ENCODE results near the gene GUK1. TPM values are rescaled to one million over a fixed set of nuclear protein-coding genes. Genes with fewer than 3 reads are reported as not detected.

Gene GUK1
- total RNA-seq, 1 donor from 2014 or later = 519 TPM

DNA sequence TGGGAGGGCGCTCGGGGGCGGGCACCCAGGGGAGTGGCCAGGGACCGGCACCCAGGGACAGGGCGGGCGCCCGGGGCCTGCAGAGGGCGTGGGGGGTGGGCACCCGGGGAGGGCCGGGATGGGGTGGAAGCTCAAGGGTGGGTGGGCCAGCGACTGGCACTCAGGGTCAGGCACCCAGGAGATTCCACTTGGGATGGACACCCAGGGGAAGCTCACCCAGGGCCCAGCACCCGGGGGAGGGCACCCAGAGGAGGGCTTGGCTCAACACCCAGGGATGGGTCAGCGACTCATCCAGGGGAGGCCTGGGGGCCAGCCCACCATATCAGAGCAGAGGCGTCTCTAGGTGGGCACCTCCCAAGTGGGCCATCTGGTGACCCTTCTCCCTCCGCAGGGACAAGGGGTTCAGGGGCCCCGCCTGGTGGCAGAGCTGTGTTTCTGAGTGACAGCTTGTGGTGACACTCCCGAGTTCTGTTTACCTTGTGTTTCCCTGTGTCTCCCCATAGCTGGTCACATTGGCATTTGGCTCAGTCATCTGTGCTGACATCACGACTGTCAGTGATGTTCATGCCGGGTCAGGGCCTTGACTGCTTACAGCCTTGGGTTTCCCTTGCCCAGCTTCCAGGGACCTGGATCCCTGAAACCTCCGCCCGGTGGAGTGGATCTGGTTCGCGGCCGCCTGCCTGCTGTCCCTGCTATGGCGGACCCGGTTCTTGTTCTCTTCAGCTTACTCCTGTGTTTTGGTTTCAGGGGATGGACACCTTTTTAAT is 26.3 kb downstream of the GUK1 start:
- DNase-seq (ENCODE audit: low read depth) (peak; percentile 61), FAIRE-seq (no peak)
- Histone ChIP-seq H3K4me3 (ENCODE audit: low read depth, low read length) (peak overlapping the region; percentile 67), H3K36me3 (ENCODE audit: control insufficient read depth, insufficient read depth, low read length) (no peaks in the 10 kb centered on the region), H3K27me3 (ENCODE audit: control insufficient read depth, insufficient read depth, low read length) (no peaks in the 10 kb centered on the region)
- TF ChIP-seq, protein P1, sequence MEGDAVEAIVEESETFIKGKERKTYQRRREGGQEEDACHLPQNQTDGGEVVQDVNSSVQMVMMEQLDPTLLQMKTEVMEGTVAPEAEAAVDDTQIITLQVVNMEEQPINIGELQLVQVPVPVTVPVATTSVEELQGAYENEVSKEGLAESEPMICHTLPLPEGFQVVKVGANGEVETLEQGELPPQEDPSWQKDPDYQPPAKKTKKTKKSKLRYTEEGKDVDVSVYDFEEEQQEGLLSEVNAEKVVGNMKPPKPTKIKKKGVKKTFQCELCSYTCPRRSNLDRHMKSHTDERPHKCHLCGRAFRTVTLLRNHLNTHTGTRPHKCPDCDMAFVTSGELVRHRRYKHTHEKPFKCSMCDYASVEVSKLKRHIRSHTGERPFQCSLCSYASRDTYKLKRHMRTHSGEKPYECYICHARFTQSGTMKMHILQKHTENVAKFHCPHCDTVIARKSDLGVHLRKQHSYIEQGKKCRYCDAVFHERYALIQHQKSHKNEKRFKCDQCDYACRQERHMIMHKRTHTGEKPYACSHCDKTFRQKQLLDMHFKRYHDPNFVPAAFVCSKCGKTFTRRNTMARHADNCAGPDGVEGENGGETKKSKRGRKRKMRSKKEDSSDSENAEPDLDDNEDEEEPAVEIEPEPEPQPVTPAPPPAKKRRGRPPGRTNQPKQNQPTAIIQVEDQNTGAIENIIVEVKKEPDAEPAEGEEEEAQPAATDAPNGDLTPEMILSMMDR (IDR thresholded peaks at IDR 0.05; ENCODE audit: insufficient read depth, low read length, severe bottlenecking) = peak; percentile 64

DNA sequence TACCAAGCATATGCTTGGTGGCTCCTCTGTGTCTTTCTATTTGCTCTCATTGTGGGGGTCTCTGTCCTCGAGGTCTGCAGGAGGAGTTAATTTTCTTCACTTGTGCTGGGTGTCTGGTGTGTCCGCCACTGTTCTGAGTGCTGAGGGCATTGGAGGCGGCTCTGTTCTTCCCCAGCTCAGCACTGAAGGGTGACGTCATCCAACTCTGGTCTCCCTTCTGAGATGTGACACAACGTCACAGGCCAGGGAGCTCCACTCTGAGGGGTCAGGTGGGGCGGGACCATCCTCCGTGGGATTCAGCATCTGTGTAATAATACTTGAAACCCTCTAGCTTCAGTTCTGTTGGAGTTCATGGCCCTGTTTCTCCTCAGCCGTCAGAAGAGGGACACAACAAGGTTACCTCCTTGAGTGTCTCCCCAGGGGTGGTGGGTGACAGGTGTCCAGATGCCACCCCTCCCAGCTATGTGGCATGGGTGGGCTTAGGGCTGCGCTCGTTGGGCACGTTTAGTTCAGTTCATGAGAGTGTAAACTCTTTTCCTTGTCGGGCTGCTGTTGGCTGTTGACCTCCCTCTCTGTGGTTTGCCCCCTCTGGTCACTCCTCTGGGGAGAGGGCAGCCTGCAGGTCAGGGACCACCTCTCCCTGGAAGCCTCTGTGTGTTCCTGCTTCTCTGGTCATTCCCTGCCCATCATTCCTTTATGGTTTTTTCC is 28.6 kb downstream of the GUK1 start:
- H3K4me3 ChIP-seq (ENCODE audit: low read depth, low read length) = no peak overlapping the region
- H3K27me3 ChIP-seq (ENCODE audit: control insufficient read depth, insufficient read depth, low read length) = no peaks in the 10 kb centered on the region
- DNase-seq (ENCODE audit: low read depth) (no peak), FAIRE-seq (no peak)
- no peaks in the 10 kb centered on the region for H3K36me3 ChIP-seq (ENCODE audit: control insufficient read depth, insufficient read depth, low read length)
- TF ChIP-seq, protein P1 (IDR thresholded peaks at IDR 0.05; ENCODE audit: insufficient read depth, low read length, severe bottlenecking) = no peak

DNA sequence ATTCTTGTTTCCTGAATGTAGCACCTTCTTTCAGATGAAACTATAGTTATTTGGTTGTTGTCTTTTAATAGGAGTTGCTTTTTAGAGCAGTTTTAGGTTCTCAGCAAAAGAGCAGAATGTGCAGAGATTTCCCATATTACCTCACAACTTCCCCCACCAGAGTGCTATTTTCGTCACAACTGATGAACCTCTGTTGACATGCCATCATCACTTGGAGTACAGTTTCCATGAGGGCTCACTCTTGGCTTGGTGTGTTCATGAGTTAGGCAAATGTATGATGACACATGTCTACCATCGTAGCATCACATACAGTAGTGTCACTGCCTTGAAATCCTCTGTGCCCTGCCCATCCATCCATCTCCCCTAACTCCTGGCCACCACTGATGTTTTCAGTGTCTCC is 29.3 kb downstream of the GUK1 start:
- H3K4me3 ChIP-seq (ENCODE audit: low read depth, low read length) = no peak overlapping the region
- DNase-seq (ENCODE audit: low read depth) = no peak
- peak; percentile 43 for FAIRE-seq
- TF ChIP-seq, protein P1 (IDR thresholded peaks at IDR 0.05; ENCODE audit: insufficient read depth, low read length, severe bottlenecking) = no peak
- no peaks in the 10 kb centered on the region for H3K36me3 ChIP-seq (ENCODE audit: control insufficient read depth, insufficient read depth, low read length)
- H3K27me3 ChIP-seq (ENCODE audit: control insufficient read depth, insufficient read depth, low read length) = no peaks in the 10 kb centered on the region

DNA sequence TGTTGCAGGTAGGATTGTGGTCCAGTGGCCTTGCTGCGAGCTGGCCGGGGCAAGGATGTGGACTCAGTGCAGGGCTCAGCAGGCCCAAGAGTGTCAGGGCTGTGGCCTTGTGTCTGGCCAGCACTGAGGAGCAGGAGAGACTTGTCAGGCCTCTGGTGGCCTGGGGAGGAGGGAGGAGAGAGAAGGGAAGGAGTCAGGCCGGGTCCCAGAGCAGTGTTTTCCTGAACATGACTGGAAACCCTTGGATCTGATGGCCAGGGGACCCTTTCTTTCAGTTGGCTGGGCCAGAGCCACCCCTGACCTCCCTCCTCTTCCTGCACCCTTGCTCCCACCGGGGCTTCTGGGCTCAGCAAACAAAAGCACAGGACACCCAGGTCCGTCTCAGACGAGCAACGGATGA is 30.6 kb downstream of the GUK1 start:
- no peak for DNase-seq (ENCODE audit: low read depth)
- TF ChIP-seq, protein P1 (IDR thresholded peaks at IDR 0.05; ENCODE audit: insufficient read depth, low read length, severe bottlenecking) = no peak
- peak; percentile 7 for FAIRE-seq

DNA sequence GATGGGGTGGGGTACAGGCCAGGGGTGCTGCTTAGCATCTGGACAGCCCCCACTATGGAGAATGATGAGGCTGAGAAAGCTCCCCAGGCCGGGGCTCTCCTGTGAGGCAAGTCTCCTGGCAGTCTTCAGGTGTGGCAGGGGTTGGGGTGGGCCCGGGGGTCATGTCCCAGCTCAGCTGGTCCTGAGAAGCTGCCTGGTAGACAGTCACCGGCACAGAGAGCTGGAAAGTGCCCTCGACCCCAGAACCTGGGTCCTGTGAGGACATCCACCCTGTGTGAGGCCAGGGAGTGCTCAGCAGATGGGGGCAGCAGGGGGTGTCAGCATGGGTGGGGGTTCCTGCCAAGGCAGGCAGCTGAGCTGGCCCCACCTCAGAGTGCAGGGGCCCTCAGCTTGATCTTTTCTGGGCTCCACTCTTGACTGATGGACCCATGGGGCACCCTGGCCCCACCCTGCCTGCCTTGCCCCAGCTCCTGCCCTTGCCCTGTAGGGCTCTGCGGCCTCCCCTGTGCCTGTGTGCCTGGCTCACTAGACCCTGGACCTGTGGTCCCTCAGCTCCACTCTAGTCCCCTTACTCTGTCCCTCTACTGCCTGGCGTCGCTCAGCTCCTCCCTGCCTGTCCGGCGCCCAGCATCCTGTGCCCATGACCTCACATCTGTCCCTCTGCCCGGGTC is 31.3 kb downstream of the GUK1 start:
- H3K36me3 ChIP-seq (ENCODE audit: control insufficient read depth, insufficient read depth, low read length) = peaks cover 7% of the 10 kb centered on the region
- TF ChIP-seq, protein P1 (IDR thresholded peaks at IDR 0.05; ENCODE audit: insufficient read depth, low read length, severe bottlenecking) = no peak
- no peaks in the 10 kb centered on the region for H3K27me3 ChIP-seq (ENCODE audit: control insufficient read depth, insufficient read depth, low read length)
- FAIRE-seq (no peak), DNase-seq (ENCODE audit: low read depth) (no peak)
- no peak overlapping the region for H3K4me3 ChIP-seq (ENCODE audit: low read depth, low read length)

More for the DNA sequence above, 30.6 kb downstream of the GUK1 start:
- peaks cover 7% of the 10 kb centered on the region for H3K36me3 ChIP-seq (ENCODE audit: control insufficient read depth, insufficient read depth, low read length)
- H3K4me3 ChIP-seq (ENCODE audit: low read depth, low read length) = no peak overlapping the region
- no peaks in the 10 kb centered on the region for H3K27me3 ChIP-seq (ENCODE audit: control insufficient read depth, insufficient read depth, low read length)

Measured in bronchial epithelial cell (primary cell).